ENCODE measurements around the gene SMYD2. TPM values are rescaled to one million over a fixed set of nuclear protein-coding genes. Genes with fewer than 3 reads are reported as not detected.
A peak's percentile ranks its signal among the peaks of the same experiment; 100 is the strongest.

Gene SMYD2
- total RNA-seq, 2 donors from 2014 or later: 14.0 to 19.7 TPM

DNA sequence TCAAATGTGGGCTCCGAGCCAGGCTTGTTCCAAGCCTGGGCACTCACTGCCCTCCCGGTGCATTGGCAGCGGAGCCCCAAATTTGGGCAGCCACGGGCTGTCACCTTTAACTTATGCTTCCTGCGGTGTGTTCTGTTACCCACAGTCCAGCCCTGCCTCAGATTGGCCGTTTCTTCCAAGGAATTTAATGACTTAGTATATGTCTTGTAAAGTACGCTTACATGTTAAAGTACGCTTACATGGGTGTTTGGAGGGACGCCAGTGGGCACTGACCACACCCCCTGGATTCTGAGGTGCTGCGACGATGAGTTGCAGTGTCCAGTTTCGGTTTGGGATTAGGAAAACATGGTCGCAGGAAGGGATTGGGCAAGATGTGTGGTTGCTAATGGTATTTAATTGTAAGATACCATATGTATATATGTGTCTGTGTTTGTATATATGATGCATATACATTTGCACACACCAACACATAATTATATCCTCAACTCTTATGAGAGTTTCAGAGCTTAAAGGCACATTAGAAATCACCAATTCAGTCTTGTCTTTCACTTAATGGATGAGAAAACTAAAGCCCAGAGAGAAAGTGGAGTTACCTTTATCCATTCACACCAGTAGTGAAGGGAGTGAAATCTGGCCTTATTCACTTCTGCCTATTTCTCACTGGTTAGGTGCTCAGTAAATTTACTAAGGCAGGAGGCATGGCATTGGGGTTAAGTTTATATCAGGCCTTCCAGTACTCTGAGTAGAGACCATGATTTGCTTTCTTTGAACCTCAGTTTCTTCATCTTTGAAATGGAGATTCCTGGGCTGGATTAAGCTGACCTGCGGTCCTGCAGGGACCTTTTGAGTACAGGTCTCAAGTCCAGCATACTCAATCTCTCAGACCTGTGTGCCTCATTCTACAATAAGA lies 1.0 kb downstream of the SMYD2 start:
- DNase-seq (ENCODE audit: low spot score): no peak
- Mint-ChIP-seq H3K36me3 (no peaks in the 10 kb centered on the region), H3K4me1 (ENCODE audit: low read depth in 2 of 2) (peaks cover 25 to 35% of the 10 kb centered on the region in 2 donors), H3K27ac (peak overlapping the region; percentile 59 to 66), H3K4me3 (peak overlapping the region; percentile 93), H3K9me3 (no peaks in the 10 kb centered on the region), H3K27me3 (no peaks in the 10 kb centered on the region)
- no peak for ATAC-seq

DNA sequence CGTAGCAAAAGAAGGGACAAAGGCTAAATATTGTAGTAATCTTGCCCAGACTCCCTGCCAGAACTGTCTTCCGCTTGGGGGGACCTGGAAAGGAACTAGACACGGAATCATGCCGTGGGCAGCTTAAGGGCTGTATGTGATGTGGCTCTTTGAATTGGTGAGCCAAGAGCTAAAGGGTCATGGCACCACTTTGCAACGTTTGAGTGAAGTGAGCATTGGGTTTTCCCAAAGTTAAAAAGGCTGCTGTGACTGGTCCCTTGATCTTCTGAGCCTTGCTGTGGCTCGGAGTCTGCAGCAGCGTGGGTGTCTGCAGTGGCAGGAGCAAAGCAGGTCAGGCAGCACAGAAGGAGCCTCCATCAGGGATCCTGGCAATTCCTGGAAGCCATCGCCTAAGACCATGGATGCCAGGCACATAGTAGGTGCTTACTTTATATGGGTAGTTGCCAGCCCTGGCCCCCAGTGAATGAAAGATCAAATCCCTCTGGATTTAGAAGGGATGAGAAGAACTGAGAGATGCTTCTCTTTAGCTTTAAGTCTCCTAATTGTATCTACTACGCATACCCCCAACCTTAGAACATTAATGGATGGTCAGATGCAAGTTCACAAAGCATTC lies 1.8 kb downstream of the SMYD2 start:
- ATAC-seq (no peak), DNase-seq (ENCODE audit: low spot score) (no peak)
- Mint-ChIP-seq H3K27ac (peak overlapping the region in 1 of 2 donors; percentile 31), H3K4me1 (ENCODE audit: low read depth in 2 of 2) (peaks cover 26 to 37% of the 10 kb centered on the region in 2 donors), H3K4me3 (peak overlapping the region; percentile 93), H3K27me3 (no peaks in the 10 kb centered on the region), H3K9me3 (no peaks in the 10 kb centered on the region), H3K36me3 (no peaks in the 10 kb centered on the region)

DNA sequence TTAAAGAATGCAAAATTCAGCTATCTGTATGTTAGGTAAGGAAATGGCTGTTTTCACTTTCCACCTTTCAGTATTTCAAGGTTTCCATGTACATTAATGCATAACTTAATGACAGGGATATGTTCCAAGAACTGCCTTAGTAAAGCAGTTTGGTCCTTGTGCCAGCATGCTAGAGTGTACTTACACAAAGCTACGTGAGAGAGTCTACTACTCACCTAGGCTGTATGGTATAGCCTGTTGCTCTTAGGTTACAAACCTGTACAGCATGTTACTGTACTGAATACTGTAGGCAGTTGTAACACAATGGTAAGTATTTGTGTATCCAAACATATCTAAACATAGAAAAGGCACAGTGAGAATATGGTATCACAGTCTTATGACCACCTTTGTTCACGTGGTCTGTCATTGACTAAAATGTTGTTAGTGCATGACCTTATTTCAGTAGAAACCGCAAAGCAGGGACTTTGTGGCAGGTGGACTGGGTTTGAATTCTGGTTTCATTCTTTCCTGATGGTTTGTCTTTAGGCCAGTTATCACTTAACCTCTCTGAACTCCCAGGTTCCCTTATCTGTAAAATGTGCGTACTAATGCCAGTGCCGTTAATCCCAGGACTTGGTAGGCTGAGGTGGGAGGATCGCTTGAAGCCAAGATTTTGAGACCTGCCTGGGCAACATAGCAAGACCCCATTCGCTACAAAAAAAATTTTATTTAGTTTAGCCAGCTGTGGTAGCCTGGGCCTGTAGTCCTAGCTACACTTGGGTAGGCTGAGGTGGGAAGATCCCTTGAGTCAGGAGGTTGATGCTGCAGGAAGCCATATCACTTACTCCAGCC lies 4.9 kb downstream of the SMYD2 start:
- H3K36me3 Mint-ChIP-seq: no peaks in the 10 kb centered on the region
- no peaks in the 10 kb centered on the region for H3K27me3 Mint-ChIP-seq
- H3K4me1 Mint-ChIP-seq (ENCODE audit: low read depth in 2 of 2): peaks cover 29 to 34% of the 10 kb centered on the region in 2 donors
- H3K27ac Mint-ChIP-seq: peak overlapping the region in 1 of 2 donors; percentile 50
- no peak overlapping the region for H3K4me3 Mint-ChIP-seq
- ATAC-seq (no peak), DNase-seq (ENCODE audit: low spot score) (no peak)
- H3K9me3 Mint-ChIP-seq: no peaks in the 10 kb centered on the region

DNA sequence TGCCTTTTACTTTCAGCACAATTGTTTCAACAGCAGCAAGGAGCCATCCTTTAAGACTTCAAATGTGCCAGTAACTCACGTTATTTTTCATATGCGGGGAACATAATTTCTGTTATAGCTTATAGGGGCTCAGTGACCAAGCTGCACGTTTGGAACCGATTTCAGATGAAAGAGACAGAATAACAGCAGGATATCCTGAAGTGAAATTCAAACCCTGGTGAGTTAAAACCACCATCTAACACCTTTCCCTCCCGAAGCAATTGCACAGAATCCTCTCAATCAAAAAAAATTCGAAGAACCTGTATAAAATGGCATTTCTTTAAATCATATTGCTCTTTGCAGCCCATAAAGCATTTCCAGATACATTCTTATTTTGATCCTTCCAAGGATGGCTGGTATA lies 6.9 kb downstream of the SMYD2 start:
- Mint-ChIP-seq H3K4me1 (ENCODE audit: low read depth in 2 of 2) (peaks cover 25 to 29% of the 10 kb centered on the region in 2 donors), H3K27me3 (no peaks in the 10 kb centered on the region), H3K4me3 (peak overlapping the region; percentile 27), H3K36me3 (peaks cover 4% of the 10 kb centered on the region), H3K27ac (no peak overlapping the region), H3K9me3 (no peaks in the 10 kb centered on the region)
- no peak for DNase-seq (ENCODE audit: low spot score)
- no peak for ATAC-seq

DNA sequence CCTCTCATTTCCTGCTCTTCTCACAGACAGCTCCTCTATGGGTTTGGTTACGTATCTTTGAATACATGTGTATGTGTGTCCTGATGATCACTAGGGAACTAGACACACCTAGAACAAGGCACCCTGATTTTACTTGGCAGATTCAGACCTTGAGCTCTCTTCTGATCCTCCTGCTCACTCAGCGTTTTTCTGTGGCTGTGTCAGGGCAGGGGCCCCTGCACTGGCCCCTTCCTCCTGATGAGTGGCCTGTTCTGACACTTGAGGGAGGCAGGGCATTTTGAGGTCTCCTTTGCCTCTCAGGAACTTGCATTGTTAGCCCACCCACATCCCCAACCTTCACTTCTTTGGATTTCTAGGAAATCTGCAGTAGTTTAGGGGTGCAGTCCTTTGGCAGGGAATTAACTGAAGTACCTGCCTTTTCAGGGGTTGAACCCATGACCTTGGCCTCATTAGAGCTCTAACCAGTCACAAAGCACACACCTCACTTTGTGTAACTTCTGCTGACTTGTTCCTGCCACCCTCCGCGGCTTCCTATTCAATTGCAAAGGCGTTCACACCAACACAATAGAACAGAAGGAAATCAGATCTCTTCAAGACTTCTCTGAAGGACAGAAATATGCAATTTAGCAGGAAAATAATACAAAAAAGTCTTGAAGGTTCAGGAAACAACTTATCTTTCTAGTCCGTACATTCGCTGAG lies 8.8 kb downstream of the SMYD2 start:
- no peak overlapping the region for H3K27ac Mint-ChIP-seq
- no peaks in the 10 kb centered on the region for H3K27me3 Mint-ChIP-seq
- H3K36me3 Mint-ChIP-seq: peaks cover 4% of the 10 kb centered on the region
- H3K9me3 Mint-ChIP-seq: no peaks in the 10 kb centered on the region
- H3K4me1 Mint-ChIP-seq (ENCODE audit: low read depth in 2 of 2): peaks cover 21 to 25% of the 10 kb centered on the region in 2 donors
- DNase-seq (ENCODE audit: low spot score) (no peak), ATAC-seq (no peak)
- no peak overlapping the region for H3K4me3 Mint-ChIP-seq

DNA sequence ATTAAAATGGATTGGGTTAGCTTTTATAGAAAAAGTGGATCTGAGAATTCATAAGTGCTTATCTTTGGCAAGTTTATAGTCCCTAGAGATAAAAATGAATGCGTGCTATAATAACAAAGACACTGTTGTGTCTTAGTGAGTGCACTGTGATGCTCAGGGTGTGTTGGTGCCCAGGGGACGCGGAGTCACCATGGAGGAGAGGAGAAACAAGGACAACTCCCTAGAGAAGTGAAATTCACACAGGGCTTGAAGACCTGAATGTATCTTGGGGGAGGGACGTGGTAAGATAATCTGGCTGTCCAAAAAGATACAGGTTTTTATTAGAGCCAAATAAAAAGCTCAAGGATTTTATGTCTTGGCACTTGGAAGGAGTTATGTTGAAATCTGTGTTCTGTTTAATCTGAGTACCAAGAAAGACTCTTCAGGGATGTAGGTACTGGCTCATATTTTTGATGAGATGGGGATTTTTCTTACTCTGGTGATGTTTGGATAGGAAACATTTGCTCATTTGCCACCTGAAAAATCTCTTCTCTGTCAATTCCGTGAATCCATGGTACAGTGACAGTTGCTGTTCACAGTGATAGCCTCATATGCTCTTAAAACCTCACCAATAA lies 9.6 kb downstream of the SMYD2 start:
- no peak overlapping the region for H3K27ac Mint-ChIP-seq
- no peak overlapping the region for H3K4me3 Mint-ChIP-seq
- ATAC-seq (no peak), DNase-seq (ENCODE audit: low spot score) (no peak)
- H3K9me3 Mint-ChIP-seq: no peaks in the 10 kb centered on the region
- H3K27me3 Mint-ChIP-seq: no peaks in the 10 kb centered on the region
- H3K4me1 Mint-ChIP-seq (ENCODE audit: low read depth in 2 of 2): peaks cover 17 to 25% of the 10 kb centered on the region in 2 donors
- peaks cover 4% of the 10 kb centered on the region for H3K36me3 Mint-ChIP-seq

DNA sequence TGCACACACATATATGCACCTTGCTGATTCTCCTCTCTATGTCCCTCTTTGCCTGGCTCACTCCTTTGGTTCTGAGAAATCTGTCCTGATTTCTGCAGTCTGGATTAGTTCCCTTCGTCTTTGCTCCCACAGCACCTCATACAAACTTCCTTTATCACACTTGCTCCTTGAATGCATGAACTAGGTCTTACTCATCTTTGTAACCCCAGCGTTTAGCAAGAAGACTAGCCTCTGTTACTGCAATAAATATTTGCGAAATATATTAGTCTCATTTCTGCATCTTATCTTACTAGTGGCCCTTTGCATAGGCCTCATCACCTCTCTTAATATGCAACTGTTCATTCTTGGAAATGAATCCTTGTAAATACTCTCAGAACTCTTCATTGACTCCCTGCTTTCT lies 11.4 kb downstream of the SMYD2 start:
- H3K27me3 Mint-ChIP-seq: no peaks in the 10 kb centered on the region
- ATAC-seq: no peak
- H3K36me3 Mint-ChIP-seq: peaks cover 4% of the 10 kb centered on the region
- H3K4me1 Mint-ChIP-seq (ENCODE audit: low read depth in 2 of 2): peaks cover 17 to 22% of the 10 kb centered on the region in 2 donors
- H3K27ac Mint-ChIP-seq: no peak overlapping the region
- H3K4me3 Mint-ChIP-seq: no peak overlapping the region
- no peaks in the 10 kb centered on the region for H3K9me3 Mint-ChIP-seq
- no peak for DNase-seq (ENCODE audit: low spot score)

DNA sequence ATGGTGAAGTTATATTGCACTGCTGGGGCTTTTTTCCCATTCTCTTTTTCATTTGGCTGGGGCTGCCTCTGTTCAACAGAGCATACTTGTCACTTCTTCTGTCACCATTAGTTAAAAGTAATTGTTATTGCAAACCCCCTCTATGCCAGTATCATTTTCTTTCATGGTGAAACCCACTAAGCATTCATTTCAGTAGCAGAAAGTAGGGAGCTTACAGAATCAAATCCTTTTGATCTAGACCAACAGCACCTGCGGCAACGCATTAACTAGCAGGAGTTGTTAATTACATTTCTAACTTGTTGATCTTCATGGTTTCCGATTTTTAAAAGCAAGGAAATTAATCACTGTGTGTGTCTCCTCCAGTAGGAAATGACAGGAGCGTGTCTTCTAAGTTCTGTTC lies 15.0 kb downstream of the SMYD2 start:
- no peak for DNase-seq (ENCODE audit: low spot score)
- Mint-ChIP-seq H3K9me3 (no peaks in the 10 kb centered on the region), H3K4me3 (no peak overlapping the region), H3K27ac (no peak overlapping the region), H3K27me3 (no peaks in the 10 kb centered on the region), H3K36me3 (peaks cover 4% of the 10 kb centered on the region), H3K4me1 (ENCODE audit: low read depth in 2 of 2) (peaks cover 8 to 13% of the 10 kb centered on the region in 2 donors)
- no peak for ATAC-seq

DNA sequence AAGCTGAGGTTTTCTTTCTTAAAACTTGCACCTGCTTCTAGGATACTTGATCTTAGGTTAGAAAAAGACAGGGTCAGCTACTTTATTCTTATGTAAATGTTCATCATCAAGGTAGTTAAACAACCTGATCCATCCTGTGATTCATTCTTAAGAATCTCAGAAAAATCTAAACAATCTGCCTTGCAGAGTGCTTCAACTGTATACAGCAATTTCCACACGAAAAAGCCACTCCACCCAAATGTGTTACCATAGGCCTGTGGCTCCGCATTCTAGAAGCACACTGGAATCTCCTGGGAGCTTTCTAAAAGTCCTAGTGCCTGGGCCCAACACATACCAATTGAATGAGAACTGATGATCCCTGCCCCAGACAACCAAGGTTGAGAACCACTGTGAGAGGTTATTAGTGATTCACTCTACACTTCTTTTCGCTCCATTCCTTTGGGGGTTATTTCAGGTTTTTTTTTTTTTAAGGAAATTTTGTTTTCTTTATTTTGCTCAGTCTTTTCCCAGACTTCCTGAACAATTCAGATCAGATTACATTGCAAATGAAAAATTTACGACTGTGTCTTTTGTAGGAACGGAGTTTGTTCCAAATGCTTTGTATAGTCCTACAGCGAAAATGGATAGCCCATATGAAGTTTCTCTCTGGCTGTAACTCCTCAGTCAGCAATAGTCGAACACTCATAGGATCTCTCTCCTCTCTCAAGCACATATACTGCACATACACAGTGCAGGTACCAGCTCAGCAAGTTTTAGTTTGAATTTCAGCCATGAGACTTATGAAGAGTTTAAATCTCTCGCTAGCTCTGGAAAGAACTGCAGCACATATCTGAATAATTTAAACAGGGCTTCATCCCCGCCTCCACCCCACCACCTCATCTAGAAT lies 16.1 kb downstream of the SMYD2 start:
- no peak for ATAC-seq
- Mint-ChIP-seq H3K27ac (no peak overlapping the region), H3K4me3 (no peak overlapping the region), H3K36me3 (peaks cover 4% of the 10 kb centered on the region), H3K4me1 (ENCODE audit: low read depth in 2 of 2) (peaks cover 7 to 17% of the 10 kb centered on the region in 2 donors), H3K9me3 (no peaks in the 10 kb centered on the region), H3K27me3 (no peaks in the 10 kb centered on the region)
- DNase-seq (ENCODE audit: low spot score): no peak

DNA sequence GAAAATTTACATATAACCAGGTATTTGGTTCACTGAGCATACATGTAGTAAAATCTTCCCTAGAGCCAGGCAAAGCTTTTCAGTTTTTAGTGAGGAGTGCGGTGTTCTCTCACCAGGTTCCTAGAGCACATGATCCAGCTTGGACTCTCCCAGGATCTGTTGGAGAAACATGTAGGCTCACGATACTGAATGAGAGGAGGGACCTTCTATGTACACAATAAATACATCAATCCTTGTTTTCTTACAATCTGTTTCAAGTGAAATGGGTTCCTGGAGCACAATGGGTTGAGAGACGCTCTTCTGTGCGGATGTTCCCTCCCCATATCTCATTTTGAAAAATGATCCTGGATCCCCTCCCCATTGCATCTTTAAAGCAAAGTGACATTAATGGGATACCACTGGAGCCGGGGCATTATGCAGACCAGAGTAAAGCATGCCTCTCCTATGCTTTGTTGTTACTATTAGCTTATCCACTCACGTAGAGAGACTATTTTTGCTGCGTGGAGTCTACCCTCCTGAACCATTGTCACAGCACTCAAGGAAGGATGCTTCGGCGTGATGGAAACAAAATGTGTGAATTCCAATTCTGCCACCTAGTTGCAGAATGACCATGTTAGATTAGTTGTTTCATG lies 19.3 kb downstream of the SMYD2 start:
- ATAC-seq (no peak), DNase-seq (ENCODE audit: low spot score) (no peak)
- no peaks in the 10 kb centered on the region for H3K27me3 Mint-ChIP-seq
- H3K4me1 Mint-ChIP-seq (ENCODE audit: low read depth in 2 of 2): peaks cover 5 to 17% of the 10 kb centered on the region in 2 donors
- no peak overlapping the region for H3K27ac Mint-ChIP-seq
- no peaks in the 10 kb centered on the region for H3K36me3 Mint-ChIP-seq
- H3K9me3 Mint-ChIP-seq: no peaks in the 10 kb centered on the region
- H3K4me3 Mint-ChIP-seq: no peak overlapping the region

DNA sequence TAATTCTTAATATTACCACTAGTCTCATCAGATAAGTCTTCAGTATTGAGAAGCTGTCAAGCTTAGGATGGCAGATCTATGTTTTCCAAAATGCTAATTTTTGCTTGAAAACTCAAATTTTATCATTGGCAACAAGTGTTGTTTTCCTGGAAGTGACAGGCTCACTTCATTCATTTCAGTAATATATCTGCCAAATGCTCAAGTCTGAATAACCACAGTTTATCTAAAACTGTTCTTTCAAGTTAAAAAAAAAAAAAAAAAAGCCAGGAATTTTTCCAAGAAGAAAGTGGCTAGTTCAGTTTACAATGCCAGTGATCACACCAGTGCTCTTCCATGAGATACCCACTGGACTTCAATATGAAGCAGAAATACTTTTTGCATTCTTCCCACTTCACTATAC lies 20.6 kb downstream of the SMYD2 start:
- Mint-ChIP-seq H3K4me1 (ENCODE audit: low read depth in 2 of 2) (peaks cover 5 to 17% of the 10 kb centered on the region in 2 donors), H3K27ac (no peak overlapping the region), H3K36me3 (no peaks in the 10 kb centered on the region), H3K27me3 (no peaks in the 10 kb centered on the region), H3K9me3 (no peaks in the 10 kb centered on the region), H3K4me3 (no peak overlapping the region)
- ATAC-seq (no peak), DNase-seq (ENCODE audit: low spot score) (no peak)

Measured in natural killer cell treated with Interleukin-12 subunit alpha and Interleukin-12 subunit beta and Interleukin-15 and Interleukin-18, amount 100 ng/mL, for 72 hours (primary cell).